ENCODE results near the gene SAT1. TPM values are rescaled to one million over a fixed set of nuclear protein-coding genes. Genes with fewer than 3 reads are reported as not detected.

SAT1 gene
- total and polyA plus RNA-seq, 10 of the 15 experiments (the other 5 are each of a cell fraction or from before 2014, with no cell fraction given): 42.2 to 234 (median 60.4) TPM

- H2AFZ ChIP-seq (ENCODE audit: control insufficient read depth, low read depth, low read length): no peak overlapping the region
- no peaks in the 10 kb centered on the region for H4K20me1 ChIP-seq (ENCODE audit: control insufficient read depth, insufficient read depth)
- no TSS peak for BruUV-seq (replicated peaks)
- CTCF ChIA-PET: no interaction called here
- H3K4me3 ChIP-seq: no peak overlapping the region
- no peaks in the 10 kb centered on the region for H3K27me3 ChIP-seq (replicated peaks in 1 of 2; ENCODE audit: control insufficient read depth in 2 of 2, insufficient read depth in 2 of 2, low read length in 1 of 2)
- FAIRE-seq (no peak), ATAC-seq (no peak), DNase-seq (ENCODE audit: low read depth, low spot score) (no peak)
- no peak overlapping the region for H3K27ac ChIP-seq (ENCODE audit: control insufficient read depth, insufficient read depth)
- SMC1A ChIA-PET (ENCODE audit: uncharacterized antibody, unreplicated experiment): no interaction called here
- H3K9me3 ChIP-seq (replicated peaks; ENCODE audit: control insufficient read depth, insufficient read depth, low read length): no peaks in the 10 kb centered on the region
- POLR2A ChIA-PET: no interaction called here
- intact Hi-C loops (cut with micrococcal nuclease; ENCODE audit: unreplicated experiment) (no loop called here), in situ Hi-C loops (cut with MboI) (no loop called here)
- RAD21 ChIA-PET (ENCODE audit: unreplicated experiment): no interaction called here
- H3K4me2 ChIP-seq (ENCODE audit: control insufficient read depth, insufficient read depth): no peak overlapping the region
- no peaks in the 10 kb centered on the region for H3K4me1 ChIP-seq (ENCODE audit: control insufficient read depth, insufficient read depth, low read length)
- WGBS (ENCODE audit: insufficient coverage, insufficient replicate concordance, low lambda C conversion rate, missing lambda C conversion rate): 61% methylated on average over 6 of the region's 6 CpGs
- H3K79me2 ChIP-seq (ENCODE audit: control insufficient read depth, insufficient read depth, low read length): no peaks in the 10 kb centered on the region
- no peak overlapping the region for H3K9ac ChIP-seq (ENCODE audit: control insufficient read depth, insufficient read depth, low read length)
- no peaks in the 10 kb centered on the region for H3K36me3 ChIP-seq (ENCODE audit: control insufficient read depth in 2 of 2, insufficient read depth in 2 of 2, low read length in 1 of 2)
- no peak for TF ChIP-seq ZBED1 (IDR thresholded peaks at IDR 0.05; ENCODE audit: borderline replicate concordance)
- no peak for TF ChIP-seq YY1 (IDR thresholded peaks at IDR 0.05; ENCODE audit: low read depth, low read length)
- no peak for TF ChIP-seq STAT1 (conservative IDR thresholded peaks at IDR 0.05)
- TF ChIP-seq IRF3 (IDR thresholded peaks at IDR 0.05): no peak
- no peak for TF ChIP-seq NR2C2 (IDR thresholded peaks at IDR 0.05; ENCODE audit: borderline replicate concordance, control insufficient read depth, insufficient read length, low read depth)
- TF ChIP-seq SPI1 (IDR thresholded peaks at IDR 0.05; ENCODE audit: borderline replicate concordance, insufficient read depth, low read depth, low read length): no peak
- TF ChIP-seq RFX5 (IDR thresholded peaks at IDR 0.05; ENCODE audit: low read depth, low read length): no peak
- no peak for TF ChIP-seq ETV6 (conservative IDR thresholded peaks at IDR 0.05 in 1 of 2, IDR thresholded peaks at IDR 0.05 in 1 of 2; ENCODE audit: borderline replicate concordance in 1 of 2, low read depth in 1 of 2)
- TF ChIP-seq CEBPB (IDR thresholded peaks at IDR 0.05; ENCODE audit: borderline replicate concordance in 1 of 2, low read depth in 2 of 2, low read length in 2 of 2): no peak
- TF ChIP-seq SMARCA5 (IDR thresholded peaks at IDR 0.05): no peak
- TF ChIP-seq IKZF1 (conservative IDR thresholded peaks at IDR 0.05): no peak
- TF ChIP-seq, protein P1, sequence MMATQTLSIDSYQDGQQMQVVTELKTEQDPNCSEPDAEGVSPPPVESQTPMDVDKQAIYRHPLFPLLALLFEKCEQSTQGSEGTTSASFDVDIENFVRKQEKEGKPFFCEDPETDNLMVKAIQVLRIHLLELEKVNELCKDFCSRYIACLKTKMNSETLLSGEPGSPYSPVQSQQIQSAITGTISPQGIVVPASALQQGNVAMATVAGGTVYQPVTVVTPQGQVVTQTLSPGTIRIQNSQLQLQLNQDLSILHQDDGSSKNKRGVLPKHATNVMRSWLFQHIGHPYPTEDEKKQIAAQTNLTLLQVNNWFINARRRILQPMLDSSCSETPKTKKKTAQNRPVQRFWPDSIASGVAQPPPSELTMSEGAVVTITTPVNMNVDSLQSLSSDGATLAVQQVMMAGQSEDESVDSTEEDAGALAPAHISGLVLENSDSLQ (IDR thresholded peaks at IDR 0.05): no peak
- TF ChIP-seq NFYA (IDR thresholded peaks at IDR 0.05; ENCODE audit: borderline replicate concordance, low read depth, low read length): no peak
- TF ChIP-seq RAD51 (IDR thresholded peaks at IDR 0.05): no peak
- no peak for TF ChIP-seq MEF2B (IDR thresholded peaks at IDR 0.05; ENCODE audit: partially characterized antibody, poor library complexity, severe bottlenecking)
- TF ChIP-seq ZNF592 (IDR thresholded peaks at IDR 0.05): no peak
- TF ChIP-seq, protein P2, sequence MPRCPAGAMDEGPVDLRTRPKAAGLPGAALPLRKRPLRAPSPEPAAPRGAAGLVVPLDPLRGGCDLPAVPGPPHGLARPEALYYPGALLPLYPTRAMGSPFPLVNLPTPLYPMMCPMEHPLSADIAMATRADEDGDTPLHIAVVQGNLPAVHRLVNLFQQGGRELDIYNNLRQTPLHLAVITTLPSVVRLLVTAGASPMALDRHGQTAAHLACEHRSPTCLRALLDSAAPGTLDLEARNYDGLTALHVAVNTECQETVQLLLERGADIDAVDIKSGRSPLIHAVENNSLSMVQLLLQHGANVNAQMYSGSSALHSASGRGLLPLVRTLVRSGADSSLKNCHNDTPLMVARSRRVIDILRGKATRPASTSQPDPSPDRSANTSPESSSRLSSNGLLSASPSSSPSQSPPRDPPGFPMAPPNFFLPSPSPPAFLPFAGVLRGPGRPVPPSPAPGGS (IDR thresholded peaks at IDR 0.05; ENCODE audit: borderline replicate concordance, insufficient read depth, low read depth, low read length, poor library complexity, severe bottlenecking): no peak
- TF ChIP-seq ZNF274 (IDR thresholded peaks at IDR 0.05; ENCODE audit: insufficient read depth, insufficient read length): no peak
- TF ChIP-seq BCL11A (IDR thresholded peaks at IDR 0.05; ENCODE audit: low read depth, low read length): no peak
Measured at GRCh38 chrX:23822841-23823240, 39.9 kb downstream of the SAT1 start.
